Kidney (tissue), 11 donors: Measurements from ENCODE around the gene SLX1A. TPM values are rescaled to one million over a fixed set of nuclear protein-coding genes. Genes with fewer than 3 reads are reported as not detected.
"Not testable (repeated sequence)": the region's sequence is repeated elsewhere in the genome, so short reads cannot be mapped to it uniquely, and the experiment has no call there.

ENCODE experiments used
- DNase-seq, 5 donors: peaks; one replicate each; pipeline ENCODE4 v3.0.0-alpha.2; 2013 to 2020
- FAIRE-seq: peaks from 2 replicates; lab custom pipeline; 2012; peaks lifted over from hg19 to GRCh38; lab: Jason Lieb, UNC
- H3K27ac ChIP-seq, 2 donors: one replicate each; pipeline ENCODE4 v1.7.0; 2013; ENCODE audit warnings: low read depth in 2 of 2, low read length in 2 of 2, inconsistent platforms in 1 of 2
- H3K27me3 ChIP-seq: one replicate; pipeline ENCODE4 v1.7.1; 2013; ENCODE audit warnings: low read length, inconsistent platforms; ENCODE audit not compliant: control insufficient read depth, insufficient read depth
- H3K36me3 ChIP-seq, 3 donors: one replicate each; pipeline versions ENCODE4 v1.7.0 to v1.7.1; 2013; ENCODE audit warnings: low read length in 3 of 3, control low read depth in 1 of 3, inconsistent platforms in 1 of 3; ENCODE audit not compliant: insufficient read depth in 3 of 3, control insufficient read depth in 2 of 3
- H3K4me1 ChIP-seq, 3 donors: one replicate each; pipeline versions ENCODE4 v1.7.0 to v1.7.1; 2013; ENCODE audit warnings: low read length in 3 of 3, inconsistent platforms in 1 of 3, low read depth in 1 of 3; ENCODE audit not compliant: control insufficient read depth in 2 of 3, insufficient read depth in 2 of 3
- H3K4me3 ChIP-seq, 3 donors: one replicate each; pipeline versions ENCODE4 v1.7.0 to v1.8.1; 2013; ENCODE audit warnings: low read length in 3 of 3, control low read depth in 1 of 3, inconsistent platforms in 1 of 3
- H3K9ac ChIP-seq, 3 donors: one replicate each; pipeline versions ENCODE4 v1.7.0 to v1.7.1; 2013; ENCODE audit warnings: low read length in 3 of 3, control low read depth in 1 of 3, inconsistent platforms in 1 of 3
- H3K9me3 ChIP-seq, 3 donors: one replicate each; pipeline versions ENCODE4 v1.7.0 to v1.7.1; 2013; ENCODE audit warnings: low read length in 3 of 3, control low read depth in 1 of 3, inconsistent platforms in 1 of 3; ENCODE audit not compliant: control insufficient read depth in 2 of 3, insufficient read depth in 1 of 3
- intact Hi-C: fragments of 100-400 bp; cut with DNase I; formaldehyde crosslinking; loops from one replicate; pipeline ENCODE4 v1.11.1; 2022
- polyA plus RNA-seq: library from polyadenylated mRNA; stranded (reverse); fragments of 350-450 nt; fragmentation: Illumina TruSeq; extraction: RNeasy Lipid Tissue Mini Kit (QIAGEN cat#74804); gene quantifications from one replicate; pipeline ENCODE4 v1.2.3, GENCODE V29; 2014; ENCODE audit warnings: low read depth, low replicate concordance; ENCODE audit not compliant: insufficient read depth
- total RNA-seq: library from RNA; stranded (reverse); fragmentation: NEBNext Ultra II Directional; extraction: Animal tissue kit (Norgen Biotek cat#: 25700); gene quantifications from one replicate; pipeline ENCODE4 v1.2.1, GENCODE V29; 2021
- donor health status: control.
- donor health status: control.
- donor health status: DM: yes; HTN: yes; CAD: no.
- donor health status: Normal renal cell carcinoma (clear cell type).

The SLX1A gene
- total and polyA plus RNA-seq, 2 donors from 2014 or later: 35.4 to 51.3 TPM

- H3K27ac ChIP-seq, FAIRE-seq, H3K9ac ChIP-seq, intact Hi-C loops, H3K36me3 ChIP-seq, H3K4me1 ChIP-seq, H3K9me3 ChIP-seq, H3K27me3 ChIP-seq, H3K4me3 ChIP-seq: not testable (repeated sequence)
- peak in 1 of 5 donors; percentile 82 for DNase-seq
These were observed 674 bp downstream of the SLX1A start for GRCh38 chr16:30194172-30194925.

GRCh38 chr16:30197001-30197400 lies 3.3 kb downstream of the SLX1A start:
- DNase-seq: peak in 1 of 5 donors; percentile 10
- H3K9ac ChIP-seq, H3K4me1 ChIP-seq, H3K27ac ChIP-seq, H3K4me3 ChIP-seq, H3K36me3 ChIP-seq, intact Hi-C loops, FAIRE-seq, H3K27me3 ChIP-seq, H3K9me3 ChIP-seq: not testable (repeated sequence)

- H3K27me3 ChIP-seq, H3K9ac ChIP-seq, H3K27ac ChIP-seq, intact Hi-C loops, H3K4me1 ChIP-seq, H3K4me3 ChIP-seq, H3K9me3 ChIP-seq, DNase-seq, FAIRE-seq, H3K36me3 ChIP-seq: not testable (repeated sequence)
These were observed 5.4 kb downstream of the SLX1A start, which contains the start of gene SULT1A3 for GRCh38 chr16:30199049-30199448. TSS of gene SULT1A3 (plus strand) at chr16:30199255. CDS start at chr16:30200729, 1,474 bp downstream.

GRCh38 chr16:30199608-30200343 lies 6.1 kb downstream of the SLX1A start:
- DNase-seq, H3K4me1 ChIP-seq, H3K4me3 ChIP-seq, intact Hi-C loops, H3K27ac ChIP-seq, H3K9me3 ChIP-seq, H3K36me3 ChIP-seq, H3K27me3 ChIP-seq, H3K9ac ChIP-seq, FAIRE-seq: not testable (repeated sequence)

GRCh38 chr16:30205541-30206236 lies 12.0 kb downstream of the SLX1A start:
- H3K27ac ChIP-seq, FAIRE-seq, H3K9me3 ChIP-seq, H3K9ac ChIP-seq, H3K27me3 ChIP-seq, H3K36me3 ChIP-seq, H3K4me1 ChIP-seq, intact Hi-C loops, H3K4me3 ChIP-seq: not testable (repeated sequence)
- DNase-seq: peak in 1 of 5 donors; percentile 76

- H3K9me3 ChIP-seq, FAIRE-seq, H3K36me3 ChIP-seq, H3K4me1 ChIP-seq, intact Hi-C loops, H3K9ac ChIP-seq, DNase-seq, H3K27me3 ChIP-seq, H3K4me3 ChIP-seq, H3K27ac ChIP-seq: not testable (repeated sequence)
These were observed 12.6 kb downstream of the SLX1A start for GRCh38 chr16:30206252-30206651.

- H3K4me1 ChIP-seq, H3K9me3 ChIP-seq, H3K9ac ChIP-seq, H3K27ac ChIP-seq, H3K27me3 ChIP-seq, H3K4me3 ChIP-seq, H3K36me3 ChIP-seq, FAIRE-seq, intact Hi-C loops: not testable (repeated sequence)
- DNase-seq: peak in 1 of 5 donors; percentile 83
These were observed 13.5 kb downstream of the SLX1A start for GRCh38 chr16:30207063-30207704.
